Measurements from ENCODE around the gene CNN2. TPM values are rescaled to one million over a fixed set of nuclear protein-coding genes. Genes with fewer than 3 reads are reported as not detected.
A peak's percentile ranks its signal among the peaks of the same experiment; 100 is the strongest.

Gene CNN2
- total and polyA plus RNA-seq, 9 of the 15 experiments (the other 6 are each of a cell fraction or from before 2014, with no cell fraction given), result 12.1 to 174 (median 52.7) TPM

GRCh38 chr19:1025960-1026782, at the start of gene CNN2 (continued):
- TF ChIP-seq PRPF4 (IDR thresholded peaks at IDR 0.05; ENCODE audit: insufficient read depth, low read depth, low read length, poor library complexity, severe bottlenecking) (no peak), HNRNPH1 (optimal IDR thresholded peaks at IDR 0.05; ENCODE audit: low read depth, low read length) (no peak), PCBP2 (IDR thresholded peaks at IDR 0.05; ENCODE audit: low read depth, low read length, poor library complexity, severe bottlenecking) (no peak), RERE (CRISPR knock-in tag; IDR thresholded peaks at IDR 0.05; ENCODE audit: borderline replicate concordance) (no peak), ZNF707 (CRISPR knock-in tag; conservative IDR thresholded peaks at IDR 0.05) (no peak), SRSF3 (IDR thresholded peaks at IDR 0.05; ENCODE audit: insufficient read depth, low read length) (no peak), ZNF586 (CRISPR knock-in tag; conservative IDR thresholded peaks at IDR 0.05) (no peak), E2F3 (CRISPR knock-in tag; IDR thresholded peaks at IDR 0.05) (peak; percentile 64; the same call in 1 of the 2 replicates), HMGN3 (IDR thresholded peaks at IDR 0.05; ENCODE audit: borderline replicate concordance, extremely low read depth, insufficient read length, low read depth, low read length) (peak; percentile 59), KHSRP (IDR thresholded peaks at IDR 0.05) (no peak), ZFP36 (IDR thresholded peaks at IDR 0.05; ENCODE audit: low read depth, low read length, partially characterized antibody) (no peak), NFE2 (IDR thresholded peaks at IDR 0.05; ENCODE audit: low read depth) (no peak), SIRT6 (IDR thresholded peaks at IDR 0.05; ENCODE audit: low read depth, low read length) (no peak), TAF7 (tag; IDR thresholded peaks at IDR 0.05) (no peak; the same call in 1 of the 2 replicates)
